Progenitor cell of endocrine pancreas (in vitro differentiated cells): ENCODE results near the gene GGCT. TPM values are rescaled to one million over a fixed set of nuclear protein-coding genes. Genes with fewer than 3 reads are reported as not detected.

Source experiments
- DNase-seq: peaks from one replicate; pipeline ENCODE4 v3.0.0; 2021; ENCODE audit warnings: low spot score; ENCODE audit not compliant: unreplicated experiment
- H3K27ac Mint-ChIP-seq: 2 replicates; pipeline ENCODE4 v1.8.0; 2021; ENCODE audit warnings: mild to moderate bottlenecking, moderate library complexity, mixed read lengths
- H3K27me3 Mint-ChIP-seq: 2 replicates; pipeline ENCODE4 v1.8.0; 2021; ENCODE audit warnings: mixed read lengths
- H3K36me3 Mint-ChIP-seq: 2 replicates; pipeline ENCODE4 v1.8.0; 2022; ENCODE audit warnings: mixed read lengths; ENCODE audit not compliant: insufficient read depth
- H3K4me1 Mint-ChIP-seq: 2 replicates; pipeline ENCODE4 v1.8.0; 2021; ENCODE audit warnings: low read depth, mixed read lengths
- H3K4me3 Mint-ChIP-seq: 2 replicates; pipeline ENCODE4 v1.8.0; 2021; ENCODE audit warnings: low read depth, mild to moderate bottlenecking, moderate library complexity, mixed read lengths
- H3K9me3 Mint-ChIP-seq: 2 replicates; pipeline ENCODE4 v1.8.0; 2021; ENCODE audit warnings: low read depth, mixed read lengths
- CTCF ChIP-seq: fragments of 200-600 bp; sonication (generic); IDR thresholded peaks from one replicate; pipeline ENCODE4 v1.5.0; 2021; ENCODE audit warnings: antibody characterized with exemption, mild to moderate bottlenecking; ENCODE audit not compliant: unreplicated experiment
- total RNA-seq: library from RNA; stranded (reverse); gene quantifications from 2 replicates; pipeline ENCODE4 v1.2.1, GENCODE V29; 2021

Gene GGCT
- total RNA-seq, 1 donor from 2014 or later, result 54.7 TPM

- no peak overlapping the region for H3K27ac Mint-ChIP-seq
- no peak for DNase-seq
- H3K9me3 Mint-ChIP-seq, result no peaks in the 10 kb centered on the region
- no peaks in the 10 kb centered on the region for H3K36me3 Mint-ChIP-seq
- TF ChIP-seq CTCF, result no peak
- peaks cover 1% of the 10 kb centered on the region for H3K27me3 Mint-ChIP-seq
- no peak overlapping the region for H3K4me3 Mint-ChIP-seq
- H3K4me1 Mint-ChIP-seq, result peaks cover 17% of the 10 kb centered on the region
These were observed 20.8 kb upstream of the GGCT start for GRCh38 chr7:30525429-30525828.

GRCh38 chr7:30524545-30524944 lies 19.9 kb upstream of the GGCT start:
- Mint-ChIP-seq H3K4me3 (no peak overlapping the region), H3K4me1 (peaks cover 24% of the 10 kb centered on the region)
- TF ChIP-seq CTCF, result no peak

GRCh38 chr7:30523466-30523865 lies 18.8 kb upstream of the GGCT start:
- no peaks in the 10 kb centered on the region for H3K9me3 Mint-ChIP-seq
- H3K27ac Mint-ChIP-seq, result no peak overlapping the region
- H3K4me1 Mint-ChIP-seq, result peaks cover 35% of the 10 kb centered on the region
- no peak for TF ChIP-seq CTCF
- no peak for DNase-seq
- H3K4me3 Mint-ChIP-seq, result no peak overlapping the region
- H3K27me3 Mint-ChIP-seq, result no peaks in the 10 kb centered on the region
- no peaks in the 10 kb centered on the region for H3K36me3 Mint-ChIP-seq

More at GRCh38 chr7:30524545-30524944, 19.9 kb upstream of the GGCT start:
- no peak for DNase-seq
- H3K27ac Mint-ChIP-seq, result no peak overlapping the region
- no peaks in the 10 kb centered on the region for H3K36me3 Mint-ChIP-seq
- no peaks in the 10 kb centered on the region for H3K9me3 Mint-ChIP-seq
- no peaks in the 10 kb centered on the region for H3K27me3 Mint-ChIP-seq

GRCh38 chr7:30522159-30522558 lies 17.5 kb upstream of the GGCT start:
- Mint-ChIP-seq H3K4me1 (peaks cover 37% of the 10 kb centered on the region), H3K36me3 (no peaks in the 10 kb centered on the region), H3K9me3 (no peaks in the 10 kb centered on the region), H3K27ac (no peak overlapping the region), H3K27me3 (no peaks in the 10 kb centered on the region), H3K4me3 (no peak overlapping the region)
- no peak for DNase-seq
- TF ChIP-seq CTCF, result no peak

- peak overlapping the region; percentile 56 for H3K27ac Mint-ChIP-seq
- H3K27me3 Mint-ChIP-seq, result no peaks in the 10 kb centered on the region
- no peaks in the 10 kb centered on the region for H3K9me3 Mint-ChIP-seq
- no peak for TF ChIP-seq CTCF
- H3K4me3 Mint-ChIP-seq, result no peak overlapping the region
- H3K36me3 Mint-ChIP-seq, result no peaks in the 10 kb centered on the region
- peaks cover 37% of the 10 kb centered on the region for H3K4me1 Mint-ChIP-seq
- no peak for DNase-seq
These were observed 16.9 kb upstream of the GGCT start for GRCh38 chr7:30521532-30521931.
